Measurements from ENCODE around the gene HSPA8.
"Not testable (repeated sequence)": the region's sequence is repeated elsewhere in the genome, so short reads cannot be mapped to it uniquely, and the experiment has no call there.

The HSPA8 gene

GRCh38 chr11:123072332-123072761, 10.4 kb upstream of the HSPA8 start:
- no peak for DNase-seq (ENCODE audit: low read depth)

- no peak for DNase-seq (ENCODE audit: low read depth)
Measured at GRCh38 chr11:123069908-123070821, 8.2 kb upstream of the HSPA8 start.

GRCh38 chr11:123065621-123066020, 3.7 kb upstream of the HSPA8 start:
- no peak for DNase-seq (ENCODE audit: low read depth)

GRCh38 chr11:123063826-123064657, 2.1 kb upstream of the HSPA8 start:
- DNase-seq (ENCODE audit: low read depth), result no peak

GRCh38 chr11:123062892-123063825, 1.2 kb upstream of the HSPA8 start:
- DNase-seq (ENCODE audit: low read depth), result no peak

- peak; percentile 99 for DNase-seq (ENCODE audit: low read depth)
Measured at GRCh38 chr11:123062158-123062891, 389 bp upstream of the HSPA8 start.

GRCh38 chr11:123060277-123061000, 1.5 kb downstream of the HSPA8 start:
- no peak for DNase-seq (ENCODE audit: low read depth)

- DNase-seq (ENCODE audit: low read depth), result not testable (repeated sequence)
Measured at GRCh38 chr11:123059041-123059920, 2.7 kb downstream of the HSPA8 start.

GRCh38 chr11:123057661-123058305, 4.2 kb downstream of the HSPA8 start:
- DNase-seq (ENCODE audit: low read depth), result no peak

GRCh38 chr11:123056835-123057491, 5.0 kb downstream of the HSPA8 start:
- no peak for DNase-seq (ENCODE audit: low read depth)

GRCh38 chr11:123055191-123055901, 6.6 kb downstream of the HSPA8 start:
- no peak for DNase-seq (ENCODE audit: low read depth)

GRCh38 chr11:123054301-123055065, 7.5 kb downstream of the HSPA8 start:
- no peak for DNase-seq (ENCODE audit: low read depth)

- DNase-seq (ENCODE audit: low read depth), result no peak
Measured at GRCh38 chr11:123052901-123053721, 8.8 kb downstream of the HSPA8 start.

GRCh38 chr11:123051634-123052033, 10.3 kb downstream of the HSPA8 start:
- DNase-seq (ENCODE audit: low read depth), result no peak

- no peak for DNase-seq (ENCODE audit: low read depth)
Measured at GRCh38 chr11:123051146-123051545, 10.8 kb downstream of the HSPA8 start.

- no peak for DNase-seq (ENCODE audit: low read depth)
Measured at GRCh38 chr11:123047947-123048293, 14.0 kb downstream of the HSPA8 start.
